ENCODE results near the gene TMIGD2.
A peak's percentile ranks its signal among the peaks of the same experiment; 100 is the strongest.
"Not testable (repeated sequence)": the region's sequence is repeated elsewhere in the genome, so short reads cannot be mapped to it uniquely, and the experiment has no call there.

TMIGD2 gene

DNA sequence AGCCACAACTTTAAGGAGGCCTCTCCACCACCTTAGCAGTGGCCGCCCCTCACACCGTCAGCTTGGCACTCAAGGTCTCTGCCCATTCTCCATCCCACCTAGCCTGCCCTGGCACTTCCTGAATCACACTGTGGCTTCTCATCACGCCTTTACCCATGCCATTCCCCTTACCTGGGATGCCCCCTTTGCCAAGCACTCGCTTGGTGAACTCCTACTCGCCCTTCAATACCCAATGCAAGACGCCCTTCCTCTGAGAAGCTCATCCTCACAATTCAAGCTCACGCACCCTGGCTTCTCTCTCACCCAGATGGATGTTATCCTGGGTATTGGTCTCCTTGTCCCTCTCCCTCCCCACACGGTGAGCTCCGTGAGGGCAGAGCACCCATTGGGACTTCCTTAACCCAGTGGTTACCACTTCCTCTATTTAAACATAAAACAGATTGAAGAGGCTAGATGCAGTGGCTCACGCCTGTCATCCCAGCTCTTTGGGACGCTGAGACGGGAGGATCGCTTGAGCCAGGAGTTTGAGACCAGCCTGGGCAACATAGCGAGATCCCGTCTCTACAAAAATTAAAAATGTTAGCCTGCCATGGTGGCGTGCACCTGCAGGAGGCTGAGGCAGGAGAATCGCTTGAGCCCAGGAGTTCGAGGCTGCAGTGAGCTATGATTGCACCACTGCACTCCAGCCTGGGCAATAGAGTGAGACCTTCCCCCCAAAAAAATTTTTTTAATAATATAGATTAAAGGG, 35.8 kb downstream of the TMIGD2 start:
- DNase-seq = no peak

DNA sequence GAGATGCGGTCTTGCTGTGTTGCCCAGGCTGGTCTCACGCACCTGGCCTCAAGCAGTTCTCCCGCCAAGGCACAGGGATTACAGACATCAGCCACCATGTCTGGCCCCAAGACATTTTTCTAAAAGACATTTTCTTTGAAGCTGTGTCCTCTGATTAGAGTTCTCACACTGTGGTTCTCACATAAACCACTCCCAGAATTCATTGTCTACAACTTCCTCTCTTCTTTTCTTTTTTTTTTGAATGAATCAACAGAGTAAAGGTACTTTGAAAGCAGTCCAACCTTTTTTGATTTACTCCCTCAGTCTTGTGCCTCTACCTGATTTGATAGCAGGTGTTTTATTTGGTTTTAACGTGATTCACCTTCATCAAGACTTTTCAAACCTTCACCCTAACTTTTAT, 37.4 kb downstream of the TMIGD2 start:
- no peak for DNase-seq

DNA sequence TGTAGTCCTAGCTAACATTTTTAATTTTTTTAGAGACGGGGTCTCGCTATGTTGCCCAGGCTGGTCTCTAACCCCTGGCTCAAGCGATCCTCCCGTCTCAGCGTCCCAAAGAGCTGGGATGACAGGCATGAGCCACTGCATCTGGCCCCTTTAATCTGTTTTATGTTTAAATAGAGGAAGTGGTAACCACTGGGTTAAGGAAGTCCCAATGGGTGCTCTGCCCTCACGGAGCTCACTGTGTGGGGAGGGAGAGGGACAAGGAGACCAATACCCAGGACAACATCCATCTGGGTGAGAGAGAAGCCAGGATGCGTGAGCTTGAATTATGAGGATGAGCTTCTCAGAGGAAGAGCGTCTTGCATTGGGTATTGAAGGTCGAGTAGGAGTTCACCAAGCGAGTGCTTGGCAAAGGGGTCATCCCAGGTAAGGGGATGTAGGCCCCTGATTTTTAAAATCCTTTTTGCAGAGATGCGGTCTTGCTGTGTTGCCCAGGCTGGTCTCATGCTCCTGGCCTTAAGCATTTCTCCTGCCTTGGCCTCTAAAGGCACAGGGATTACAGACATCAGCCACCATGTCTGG, 41.5 kb downstream of the TMIGD2 start:
- DNase-seq = no peak

GRCh38 chr19:4258181-4258580, 44.0 kb downstream of the TMIGD2 start:
- DNase-seq = no peak

GRCh38 chr19:4257025-4257424, 45.2 kb downstream of the TMIGD2 start:
- DNase-seq = no peak

- no peak for DNase-seq
These were observed 45.6 kb downstream of the TMIGD2 start for GRCh38 chr19:4256563-4256962.

DNA sequence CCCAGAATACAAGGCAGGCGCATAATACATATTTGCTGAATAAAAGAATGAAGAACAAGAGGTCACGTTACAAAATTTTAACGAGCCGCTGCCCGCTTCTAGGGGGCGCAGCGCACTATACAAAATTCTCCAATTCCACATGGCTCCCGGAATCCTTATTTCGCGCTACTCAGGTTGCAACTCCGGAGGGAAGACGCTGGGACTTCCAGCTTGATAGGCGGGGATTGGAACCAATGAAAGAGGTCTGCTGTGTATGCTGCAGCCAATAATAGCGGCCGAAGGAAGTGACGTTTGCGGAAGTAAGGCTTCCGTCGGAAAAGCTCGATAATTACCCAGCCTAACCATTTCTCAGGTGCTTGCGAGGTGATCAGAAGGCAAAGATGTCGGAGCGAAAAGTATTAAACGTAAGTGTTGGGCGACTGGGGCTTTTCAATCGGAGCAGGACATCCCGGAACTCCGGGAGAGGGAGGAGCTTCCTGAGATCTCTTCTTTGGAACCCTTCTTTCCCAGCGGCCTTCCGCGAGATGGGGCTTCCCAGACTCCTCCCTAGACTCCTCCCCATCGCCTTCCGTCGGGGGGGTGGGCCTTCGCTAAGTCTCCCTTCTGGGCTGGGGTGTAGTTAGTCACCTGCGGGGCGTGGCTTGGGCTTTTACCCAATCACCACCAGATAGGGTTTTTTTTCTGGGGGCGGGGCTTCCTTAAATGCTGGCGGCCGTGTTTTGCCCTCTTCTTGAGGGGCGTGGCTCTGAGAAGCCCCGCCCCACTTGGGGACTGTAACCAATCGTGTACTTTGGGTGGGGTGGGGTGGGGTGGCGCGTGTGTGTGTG, 55.2 kb downstream of the TMIGD2 start, which contains the start of gene YJU2:
Gene YJU2 (plus strand): TSS at position 314 of the 827 bp plus-strand sequence. CDS start 67 bp downstream, at position 381.
- DNase-seq = peak; percentile 99

- DNase-seq = not testable (repeated sequence)
These were observed 56.3 kb downstream of the TMIGD2 start for GRCh38 chr19:4245938-4246337.

All from fibroblast of skin of abdomen (primary cell).